AG20443 (cell line): ENCODE data around the gene CAMKK2.

Experiments
- DNase-seq: peaks from one replicate; pipeline ENCODE4 v3.0.0; 2012; ENCODE audit warnings: low spot score, mixed read lengths

Gene CAMKK2

GRCh38 chr12:121191151-121191550, 105.4 kb downstream of the CAMKK2 start:
- no peak for DNase-seq

DNA sequence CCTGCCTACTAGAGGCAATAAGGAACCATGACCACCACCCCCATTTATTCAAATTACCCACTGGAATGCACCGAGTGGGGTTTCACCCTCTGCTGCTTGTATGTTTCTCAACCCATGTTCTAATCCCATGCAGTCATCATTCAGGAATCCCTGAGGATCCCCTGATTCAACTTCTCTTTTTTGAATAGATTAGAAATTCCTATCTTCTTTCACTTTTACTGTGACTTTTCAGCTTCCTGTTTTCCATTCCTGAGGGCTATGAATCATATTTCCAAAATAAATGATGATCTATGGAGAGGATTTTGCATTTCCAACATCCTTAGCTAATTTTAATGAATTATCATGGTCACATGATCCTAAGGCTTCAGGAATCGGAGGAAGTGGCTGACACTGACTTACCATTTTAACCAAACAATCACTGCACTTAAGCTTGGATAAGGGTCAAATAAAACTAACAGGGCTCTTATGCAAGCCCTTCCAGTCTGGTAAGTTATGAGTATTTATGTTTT, 105.9 kb downstream of the CAMKK2 start:
- peak; percentile 91 for DNase-seq

DNA sequence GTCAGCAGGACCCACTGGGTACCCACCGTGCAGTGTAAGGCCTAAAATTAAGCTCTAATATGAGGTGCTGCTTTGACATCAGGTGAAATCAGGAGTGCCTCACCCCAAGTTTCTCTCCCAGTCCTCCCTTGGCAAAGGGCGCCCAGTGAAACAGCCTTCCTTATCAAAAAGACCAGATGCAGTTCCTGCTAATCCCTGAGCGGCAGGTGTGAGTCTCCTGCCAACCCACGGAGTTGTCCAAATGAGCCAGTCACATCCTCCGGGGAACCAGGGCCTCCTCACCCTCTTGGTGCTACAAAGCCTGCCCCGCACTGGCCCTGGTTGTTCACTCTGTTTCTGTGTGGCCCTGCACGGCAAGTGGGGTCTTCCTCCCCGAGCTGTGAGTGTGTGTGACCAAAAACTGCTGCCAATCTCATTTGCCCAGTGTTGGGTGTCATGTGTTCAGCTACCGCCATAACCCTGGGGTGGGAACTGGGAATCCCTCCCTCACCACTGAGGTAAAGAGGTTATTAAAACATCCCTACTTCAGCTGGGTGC, 106.8 kb downstream of the CAMKK2 start:
- no peak for DNase-seq

GRCh38 chr12:121189131-121189530, 107.4 kb downstream of the CAMKK2 start:
- no peak for DNase-seq

DNA sequence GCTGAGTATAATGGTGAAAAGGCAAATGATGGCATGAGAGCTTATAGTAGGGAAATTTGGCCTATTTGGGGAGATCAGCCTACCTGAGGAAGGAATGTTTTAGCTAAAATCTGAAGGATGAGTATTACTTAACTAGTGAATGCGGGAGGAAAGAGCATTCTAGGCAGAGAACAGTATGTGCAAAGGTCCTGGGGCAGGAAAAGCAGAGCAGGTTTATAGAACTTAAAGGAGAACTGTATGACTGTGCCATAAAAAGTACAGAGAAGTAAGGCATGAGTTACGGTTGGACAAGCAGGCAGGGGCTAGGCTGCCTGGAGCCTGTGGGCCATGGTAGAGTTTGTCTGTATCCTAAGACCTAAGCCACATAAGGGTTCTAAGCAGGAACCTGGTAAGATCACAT, 108.3 kb downstream of the CAMKK2 start:
- no peak for DNase-seq
